CD4-positive, alpha-beta T cell treated with Interleukin-2 at 100 ng/mL for 4 hours (primary cell): ENCODE data around the gene ZNF14.
"Not testable (repeated sequence)": the region's sequence is repeated elsewhere in the genome, so short reads cannot be mapped to it uniquely, and the experiment has no call there.

Source experiments
- DNase-seq: peaks from one replicate; pipeline ENCODE4 v3.0.0-alpha.2; 2020; ENCODE audit warnings: low spot score

Gene ZNF14

GRCh38 chr19:19732579-19733501 lies at the start of gene ZNF14:
Gene ZNF14 (minus strand): TSS chr19:19733112. CDS start chr19:19732958, 154 bp downstream.
- peak; percentile 94 for DNase-seq

- DNase-seq: not testable (repeated sequence)
Measured at GRCh38 chr19:19781791-19782190, 48.9 kb upstream of the ZNF14 start.

GRCh38 chr19:19778666-19779065 lies 45.8 kb upstream of the ZNF14 start:
- DNase-seq: no peak

- no peak for DNase-seq
Measured at GRCh38 chr19:19777692-19778091, 44.8 kb upstream of the ZNF14 start.

- DNase-seq: peak; percentile 93
Measured at GRCh38 chr19:19776206-19777008, 43.5 kb upstream of the ZNF14 start.

GRCh38 chr19:19775891-19776205 lies 42.9 kb upstream of the ZNF14 start:
- DNase-seq: peak; percentile 3

- DNase-seq: no peak
Measured at GRCh38 chr19:19774354-19775033, 41.6 kb upstream of the ZNF14 start.

GRCh38 chr19:19771963-19772362 lies 39.1 kb upstream of the ZNF14 start:
- not testable (repeated sequence) for DNase-seq

- not testable (repeated sequence) for DNase-seq
Measured at GRCh38 chr19:19769971-19770370, 37.1 kb upstream of the ZNF14 start.

- no peak for DNase-seq
Measured at GRCh38 chr19:19758164-19758563, 25.3 kb upstream of the ZNF14 start.

- no peak for DNase-seq
Measured at GRCh38 chr19:19752760-19753403, 20.0 kb upstream of the ZNF14 start.

- no peak for DNase-seq
Measured at GRCh38 chr19:19751846-19752245, 18.9 kb upstream of the ZNF14 start.

GRCh38 chr19:19750842-19751790 lies 18.2 kb upstream of the ZNF14 start:
- DNase-seq: no peak

- no peak for DNase-seq
Measured at GRCh38 chr19:19749908-19750841, 17.3 kb upstream of the ZNF14 start.

- no peak for DNase-seq
Measured at GRCh38 chr19:19749117-19749907, 16.4 kb upstream of the ZNF14 start.

- DNase-seq: no peak
Measured at GRCh38 chr19:19748249-19748938, 15.5 kb upstream of the ZNF14 start.

- no peak for DNase-seq
Measured at GRCh38 chr19:19747357-19748220, 14.7 kb upstream of the ZNF14 start.
